Effector memory CD4-positive, alpha-beta T cell (primary cell): ENCODE data around the gene EHHADH.
A peak's percentile ranks its signal among the peaks of the same experiment; 100 is the strongest.

ENCODE experiments used
- DNase-seq, 3 donors: peaks; one replicate each; pipeline ENCODE4 v3.0.0-alpha.2; 2020
- H3K27ac ChIP-seq: 2 replicates; pipeline ENCODE4 v1.7.0; 2013; ENCODE audit warnings: mild to moderate bottlenecking, low read length, moderate library complexity; ENCODE audit not compliant: insufficient read depth, poor library complexity, severe bottlenecking
- H3K27me3 ChIP-seq: replicated peaks from 2 replicates; pipeline ENCODE4 v1.7.0; 2013; ENCODE audit warnings: mild to moderate bottlenecking, low read length; ENCODE audit not compliant: insufficient read depth, control insufficient read depth, poor library complexity, severe bottlenecking
- H3K36me3 ChIP-seq: 2 replicates; pipeline ENCODE4 v1.7.0; 2013; ENCODE audit warnings: mild to moderate bottlenecking, low read length, moderate library complexity; ENCODE audit not compliant: control insufficient read depth, insufficient read depth
- H3K4me1 ChIP-seq: 2 replicates; pipeline ENCODE4 v1.7.0; 2013; ENCODE audit warnings: low read length, mild to moderate bottlenecking; ENCODE audit not compliant: control insufficient read depth, insufficient read depth, poor library complexity, severe bottlenecking
- H3K4me3 ChIP-seq: 2 replicates; pipeline ENCODE4 v1.7.0; 2013; ENCODE audit warnings: low read length, low read depth, mild to moderate bottlenecking; ENCODE audit not compliant: insufficient read depth, poor library complexity, severe bottlenecking
- H3K9me3 ChIP-seq: 2 replicates; pipeline ENCODE4 v1.7.0; 2013; ENCODE audit warnings: mild to moderate bottlenecking, low read length, moderate library complexity; ENCODE audit not compliant: control insufficient read depth

The EHHADH gene

GRCh38 chr3:185164428-185165217 lies 89.2 kb downstream of the EHHADH start:
- no peaks in the 10 kb centered on the region for H3K36me3 ChIP-seq
- no peak overlapping the region for H3K27ac ChIP-seq
- no peaks in the 10 kb centered on the region for H3K9me3 ChIP-seq
- no peaks in the 10 kb centered on the region for H3K27me3 ChIP-seq
- no peak overlapping the region for H3K4me3 ChIP-seq
- no peaks in the 10 kb centered on the region for H3K4me1 ChIP-seq
- DNase-seq = no peak

GRCh38 chr3:185162634-185163033 lies 91.2 kb downstream of the EHHADH start:
- no peaks in the 10 kb centered on the region for H3K9me3 ChIP-seq
- H3K27ac ChIP-seq = no peak overlapping the region
- H3K4me1 ChIP-seq = no peaks in the 10 kb centered on the region
- no peaks in the 10 kb centered on the region for H3K27me3 ChIP-seq
- no peaks in the 10 kb centered on the region for H3K36me3 ChIP-seq
- no peak for DNase-seq
- no peak overlapping the region for H3K4me3 ChIP-seq

- DNase-seq = no peak
- Histone ChIP-seq H3K36me3 (no peaks in the 10 kb centered on the region), H3K27ac (no peak overlapping the region), H3K27me3 (no peaks in the 10 kb centered on the region), H3K9me3 (no peaks in the 10 kb centered on the region), H3K4me3 (no peak overlapping the region), H3K4me1 (no peaks in the 10 kb centered on the region)
Measured at GRCh38 chr3:185161761-185162160, 92.1 kb downstream of the EHHADH start.

GRCh38 chr3:185157347-185157746 lies 96.5 kb downstream of the EHHADH start:
- H3K27me3 ChIP-seq = no peaks in the 10 kb centered on the region
- H3K27ac ChIP-seq = no peak overlapping the region
- no peaks in the 10 kb centered on the region for H3K9me3 ChIP-seq
- H3K4me3 ChIP-seq = no peak overlapping the region
- no peaks in the 10 kb centered on the region for H3K4me1 ChIP-seq
- H3K36me3 ChIP-seq = no peaks in the 10 kb centered on the region
- DNase-seq = no peak

DNA sequence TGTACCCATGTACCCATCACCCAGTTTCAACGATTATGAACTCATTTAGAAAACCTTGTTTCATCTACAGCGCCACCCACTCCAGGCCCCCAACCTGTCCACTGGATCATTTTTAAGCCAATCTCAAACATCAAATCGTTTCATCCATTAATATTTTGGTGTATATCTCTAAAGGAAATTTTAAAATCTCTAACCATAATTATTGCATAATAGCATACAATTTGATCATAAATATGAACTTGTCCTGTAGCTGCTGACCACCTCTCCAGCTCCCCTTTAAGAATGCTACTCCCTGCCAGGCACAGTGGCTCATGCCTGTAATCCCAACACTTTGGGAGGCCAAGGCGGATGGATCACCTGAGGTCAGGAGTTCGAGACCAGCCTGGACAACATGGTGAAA lies 98.2 kb downstream of the EHHADH start:
- no peaks in the 10 kb centered on the region for H3K36me3 ChIP-seq
- H3K4me3 ChIP-seq = no peak overlapping the region
- peaks cover 11% of the 10 kb centered on the region for H3K27me3 ChIP-seq
- no peak for DNase-seq
- H3K9me3 ChIP-seq = no peaks in the 10 kb centered on the region
- no peaks in the 10 kb centered on the region for H3K4me1 ChIP-seq
- H3K27ac ChIP-seq = no peak overlapping the region

- no peaks in the 10 kb centered on the region for H3K36me3 ChIP-seq
- no peak overlapping the region for H3K4me3 ChIP-seq
- peaks cover 13% of the 10 kb centered on the region for H3K27me3 ChIP-seq
- no peaks in the 10 kb centered on the region for H3K9me3 ChIP-seq
- H3K27ac ChIP-seq = no peak overlapping the region
- H3K4me1 ChIP-seq = no peaks in the 10 kb centered on the region
- no peak for DNase-seq
Measured at GRCh38 chr3:185153861-185154629, 99.8 kb downstream of the EHHADH start.

DNA sequence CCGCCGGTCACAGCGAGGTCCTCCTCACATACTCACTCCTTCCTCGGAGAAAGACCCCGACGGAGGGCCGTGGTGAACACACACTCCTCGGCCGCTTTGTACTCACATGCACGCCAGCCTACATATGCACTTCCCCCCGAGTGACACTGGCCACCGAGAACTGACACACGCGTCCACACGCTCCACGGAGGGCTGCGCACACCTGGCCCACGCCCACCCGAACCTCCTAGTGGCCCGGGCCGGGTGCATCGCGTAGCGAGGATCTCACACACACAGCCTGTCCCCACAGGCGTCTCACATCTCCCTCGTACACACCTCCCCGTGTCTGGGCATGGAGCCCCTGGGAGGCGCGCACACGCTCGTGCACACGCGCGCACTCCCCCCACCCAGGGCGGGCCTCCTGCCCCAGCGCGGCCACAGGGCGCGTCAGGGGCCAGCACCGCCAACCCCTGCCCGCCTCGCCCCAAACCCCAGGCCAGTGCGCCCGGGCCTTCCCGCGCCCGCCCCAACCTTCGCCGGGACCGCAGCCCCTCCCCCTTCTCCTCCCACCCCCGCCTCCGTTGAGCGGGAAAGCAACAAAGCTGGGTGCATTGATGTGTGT lies 100.6 kb downstream of the EHHADH start:
- H3K36me3 ChIP-seq = no peaks in the 10 kb centered on the region
- H3K4me3 ChIP-seq = peak overlapping the region; percentile 41
- peaks cover 13% of the 10 kb centered on the region for H3K27me3 ChIP-seq
- no peak for DNase-seq
- H3K27ac ChIP-seq = no peak overlapping the region
- H3K9me3 ChIP-seq = no peaks in the 10 kb centered on the region
- H3K4me1 ChIP-seq = no peaks in the 10 kb centered on the region

DNA sequence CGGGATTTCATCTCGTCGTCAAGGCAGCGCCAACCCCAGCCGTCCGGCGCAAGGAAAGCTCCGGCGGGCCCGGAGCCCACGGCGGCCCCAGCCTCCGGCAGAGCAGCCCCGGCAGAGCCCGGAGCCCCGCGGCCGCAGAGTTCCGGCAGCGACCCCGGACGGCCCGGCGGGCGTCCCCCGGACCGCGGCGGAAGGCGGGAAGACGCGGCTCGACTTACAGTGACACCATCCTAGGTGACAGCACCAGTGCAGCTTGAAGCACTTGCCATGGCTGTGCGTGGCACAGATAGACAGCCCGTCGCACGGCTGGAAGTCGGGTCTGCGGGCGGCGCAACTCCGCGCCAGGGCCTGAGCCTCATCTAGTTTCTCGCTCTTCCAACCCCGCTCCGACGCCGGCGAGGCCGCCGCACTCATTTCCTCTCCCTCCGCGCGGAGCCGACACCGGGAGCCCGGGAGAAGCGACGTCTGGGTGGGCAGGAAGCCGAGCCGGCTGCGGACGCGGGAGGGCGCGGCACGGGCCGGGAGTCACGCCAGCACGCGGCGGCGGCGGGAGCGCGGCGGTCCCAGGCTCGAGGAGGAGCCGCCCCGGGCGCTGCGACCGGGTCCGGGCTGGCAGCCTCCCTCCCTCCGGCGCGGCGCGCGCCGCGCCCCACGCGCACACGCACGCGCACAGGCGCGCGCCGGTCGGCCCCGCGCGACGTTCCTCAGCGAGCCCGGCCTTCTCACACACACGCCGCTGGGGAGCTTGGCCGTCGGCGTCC lies 101.3 kb downstream of the EHHADH start, which contains the start of gene C3orf70:
Gene C3orf70 (minus strand): TSS at position 651 of the 761 bp plus-strand sequence. CDS start 237 bp downstream, at position 414.
- peaks cover 13% of the 10 kb centered on the region for H3K27me3 ChIP-seq
- no peaks in the 10 kb centered on the region for H3K4me1 ChIP-seq
- H3K36me3 ChIP-seq = no peaks in the 10 kb centered on the region
- peak within 1 kb of the TSS; percentile 41 for H3K4me3 ChIP-seq
- H3K27ac ChIP-seq = no peak within 1 kb of the TSS
- DNase-seq = no peak
- H3K9me3 ChIP-seq = no peaks in the 10 kb centered on the region

- DNase-seq = no peak
Measured at GRCh38 chr3:185151964-185152409, 101.9 kb downstream of the EHHADH start.

More at GRCh38 chr3:185151964-185152409, 101.9 kb downstream of the EHHADH start:
- Histone ChIP-seq H3K27ac (no peak overlapping the region), H3K4me1 (no peaks in the 10 kb centered on the region), H3K4me3 (no peak overlapping the region), H3K9me3 (no peaks in the 10 kb centered on the region), H3K36me3 (no peaks in the 10 kb centered on the region), H3K27me3 (peaks cover 13% of the 10 kb centered on the region)
